Colonic mucosa (tissue), 4 donors: ENCODE measurements around the gene P2RY8. TPM values are rescaled to one million over a fixed set of nuclear protein-coding genes. Genes with fewer than 3 reads are reported as not detected.

Source experiments
- DNase-seq: peaks from one replicate; pipeline ENCODE4 v3.0.0-alpha.2; 2020
- H3K27ac ChIP-seq: fragments of 200-600 bp; one replicate; pipeline ENCODE4 v1.8.0; 2021
- H3K27me3 ChIP-seq: fragments of 200-600 bp; one replicate; pipeline ENCODE4 v1.8.0; 2021
- H3K36me3 ChIP-seq: fragments of 200-600 bp; one replicate; pipeline ENCODE4 v1.8.0; 2021
- H3K4me1 ChIP-seq: fragments of 200-600 bp; one replicate; pipeline ENCODE4 v1.8.0; 2021; ENCODE audit warnings: mild to moderate bottlenecking
- H3K4me3 ChIP-seq: fragments of 200-600 bp; one replicate; pipeline ENCODE4 v1.8.0; 2021
- H3K9ac ChIP-seq, 2 donors: one replicate each; pipeline ENCODE4 v1.7.0; 2013; ENCODE audit warnings: control low read depth in 2 of 2, low read depth in 2 of 2, low read length in 2 of 2
- H3K9me3 ChIP-seq: fragments of 200-600 bp; one replicate; pipeline ENCODE4 v1.8.0; 2021
- intact Hi-C: fragments of 100-400 bp; cut with DNase I; formaldehyde crosslinking; loops from one replicate; pipeline ENCODE4 v1.14.1; 2022
- total RNA-seq, 2 donors: library from RNA; stranded (reverse); fragmentation: NEBNext Ultra II Directional in 1 of 2; extraction: Animal tissue kit (Norgen Biotek cat#: 25700) in 1 of 2; gene quantifications; one replicate each; pipeline ENCODE4 v1.2.1, GENCODE V29; 2021
- TF ChIP-seq, protein P1 (sequence below): fragments of 200-600 bp; IDR thresholded peaks from one replicate; pipeline ENCODE4 v1.8.0; 2022; ENCODE audit warnings: antibody characterized with exemption, mild to moderate bottlenecking
- donor health status: healthy.
- donor health status: DM: no; HTN: no; CAD: no.
- donor health status: DM: no; HTN: no; CAD: no.

P2RY8 gene
- total RNA-seq, 2 donors from 2014 or later: 1.3 TPM

DNA sequence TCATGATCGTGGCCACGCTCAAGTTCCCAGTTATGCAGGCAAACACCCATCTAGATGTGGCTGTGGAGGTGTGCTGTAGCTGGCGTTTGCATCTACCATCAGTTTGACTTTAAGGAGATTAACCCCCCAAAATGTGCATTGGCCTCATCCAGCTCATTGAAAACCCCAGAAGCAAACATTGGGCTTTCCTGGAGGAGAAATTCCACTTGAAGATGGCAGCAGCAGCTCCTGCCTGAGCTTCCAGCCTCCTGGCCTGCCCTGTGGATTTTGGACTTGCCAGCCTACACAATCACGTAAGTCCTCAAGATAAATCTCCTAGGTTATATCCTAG, 114.9 kb downstream of the P2RY8 start:
- H3K9ac ChIP-seq: no peak overlapping the region
- H3K4me1 ChIP-seq: no peaks in the 10 kb centered on the region
- no peaks in the 10 kb centered on the region for H3K9me3 ChIP-seq
- TF ChIP-seq, protein P1, sequence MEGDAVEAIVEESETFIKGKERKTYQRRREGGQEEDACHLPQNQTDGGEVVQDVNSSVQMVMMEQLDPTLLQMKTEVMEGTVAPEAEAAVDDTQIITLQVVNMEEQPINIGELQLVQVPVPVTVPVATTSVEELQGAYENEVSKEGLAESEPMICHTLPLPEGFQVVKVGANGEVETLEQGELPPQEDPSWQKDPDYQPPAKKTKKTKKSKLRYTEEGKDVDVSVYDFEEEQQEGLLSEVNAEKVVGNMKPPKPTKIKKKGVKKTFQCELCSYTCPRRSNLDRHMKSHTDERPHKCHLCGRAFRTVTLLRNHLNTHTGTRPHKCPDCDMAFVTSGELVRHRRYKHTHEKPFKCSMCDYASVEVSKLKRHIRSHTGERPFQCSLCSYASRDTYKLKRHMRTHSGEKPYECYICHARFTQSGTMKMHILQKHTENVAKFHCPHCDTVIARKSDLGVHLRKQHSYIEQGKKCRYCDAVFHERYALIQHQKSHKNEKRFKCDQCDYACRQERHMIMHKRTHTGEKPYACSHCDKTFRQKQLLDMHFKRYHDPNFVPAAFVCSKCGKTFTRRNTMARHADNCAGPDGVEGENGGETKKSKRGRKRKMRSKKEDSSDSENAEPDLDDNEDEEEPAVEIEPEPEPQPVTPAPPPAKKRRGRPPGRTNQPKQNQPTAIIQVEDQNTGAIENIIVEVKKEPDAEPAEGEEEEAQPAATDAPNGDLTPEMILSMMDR: no peak
- no peak for DNase-seq
- H3K27me3 ChIP-seq: no peaks in the 10 kb centered on the region
- no peak overlapping the region for H3K27ac ChIP-seq
- intact Hi-C loops: no loop called here
- no peak overlapping the region for H3K4me3 ChIP-seq
- peaks cover 3% of the 10 kb centered on the region for H3K36me3 ChIP-seq

DNA sequence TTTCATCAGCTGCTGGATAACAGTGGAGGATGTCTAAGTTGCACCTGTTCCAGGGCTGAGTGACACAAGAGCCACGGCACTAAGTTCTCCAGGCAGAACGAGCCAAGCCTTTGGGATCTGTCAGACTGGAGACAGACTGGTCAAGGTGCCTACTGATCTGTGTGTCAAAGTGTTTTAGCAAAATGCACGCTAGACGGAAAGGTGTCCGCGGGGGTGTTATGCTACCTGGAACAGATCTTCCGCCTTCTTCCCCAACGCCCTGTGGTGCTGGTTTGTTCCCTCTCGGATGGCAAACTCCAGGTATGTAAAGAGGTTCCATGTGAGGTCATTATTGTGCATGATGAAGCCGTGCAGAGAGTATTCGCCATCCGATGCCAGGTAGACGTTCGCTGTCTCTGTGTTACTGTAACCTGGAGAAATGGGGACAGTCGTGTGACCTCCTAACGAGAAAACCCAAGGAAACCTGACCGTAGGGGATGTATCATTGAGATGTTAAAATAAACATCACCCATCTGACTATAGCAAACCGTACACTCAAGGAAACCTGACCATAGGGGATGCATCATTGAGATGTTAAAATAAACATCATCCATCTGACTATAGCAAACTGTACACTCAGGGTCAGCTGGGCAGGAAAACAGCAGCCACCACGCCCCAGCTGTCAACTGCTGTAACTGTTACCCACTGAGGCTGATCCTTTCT, 115.4 kb downstream of the P2RY8 start:
- H3K27ac ChIP-seq: no peak overlapping the region
- no peak overlapping the region for H3K9ac ChIP-seq
- no peaks in the 10 kb centered on the region for H3K27me3 ChIP-seq
- no peak for DNase-seq
- intact Hi-C loops: no loop called here
- no peaks in the 10 kb centered on the region for H3K4me1 ChIP-seq
- TF ChIP-seq, protein P1: no peak
- no peaks in the 10 kb centered on the region for H3K9me3 ChIP-seq
- no peak overlapping the region for H3K4me3 ChIP-seq
- H3K36me3 ChIP-seq: peaks cover 3% of the 10 kb centered on the region

DNA sequence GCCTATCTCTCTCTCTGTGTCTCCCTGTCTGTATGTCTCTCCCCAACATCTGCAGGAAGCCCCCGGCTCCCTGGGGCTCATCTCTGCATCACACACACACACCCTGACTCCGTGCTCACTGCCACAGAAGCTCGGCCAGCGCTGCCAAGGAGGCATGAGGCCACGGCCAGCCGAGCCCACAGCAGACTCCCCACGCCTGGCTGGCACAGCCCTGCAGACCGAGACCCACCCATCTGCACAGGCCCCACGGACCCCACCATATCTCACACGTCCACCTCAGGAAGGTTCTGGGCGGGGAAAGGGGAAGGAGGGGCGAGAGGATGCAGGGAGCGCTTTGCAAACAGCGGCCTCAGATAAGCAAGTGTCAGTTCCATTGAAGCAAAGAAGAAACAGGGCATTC, 116.6 kb downstream of the P2RY8 start:
- H3K4me1 ChIP-seq: no peaks in the 10 kb centered on the region
- H3K36me3 ChIP-seq: peaks cover under 1% of the 10 kb centered on the region
- H3K27me3 ChIP-seq: no peaks in the 10 kb centered on the region
- no peak overlapping the region for H3K4me3 ChIP-seq
- no peak overlapping the region for H3K27ac ChIP-seq
- intact Hi-C loops: no loop called here
- H3K9me3 ChIP-seq: no peaks in the 10 kb centered on the region
- DNase-seq: no peak
- H3K9ac ChIP-seq: no peak overlapping the region
- TF ChIP-seq, protein P1: no peak

DNA sequence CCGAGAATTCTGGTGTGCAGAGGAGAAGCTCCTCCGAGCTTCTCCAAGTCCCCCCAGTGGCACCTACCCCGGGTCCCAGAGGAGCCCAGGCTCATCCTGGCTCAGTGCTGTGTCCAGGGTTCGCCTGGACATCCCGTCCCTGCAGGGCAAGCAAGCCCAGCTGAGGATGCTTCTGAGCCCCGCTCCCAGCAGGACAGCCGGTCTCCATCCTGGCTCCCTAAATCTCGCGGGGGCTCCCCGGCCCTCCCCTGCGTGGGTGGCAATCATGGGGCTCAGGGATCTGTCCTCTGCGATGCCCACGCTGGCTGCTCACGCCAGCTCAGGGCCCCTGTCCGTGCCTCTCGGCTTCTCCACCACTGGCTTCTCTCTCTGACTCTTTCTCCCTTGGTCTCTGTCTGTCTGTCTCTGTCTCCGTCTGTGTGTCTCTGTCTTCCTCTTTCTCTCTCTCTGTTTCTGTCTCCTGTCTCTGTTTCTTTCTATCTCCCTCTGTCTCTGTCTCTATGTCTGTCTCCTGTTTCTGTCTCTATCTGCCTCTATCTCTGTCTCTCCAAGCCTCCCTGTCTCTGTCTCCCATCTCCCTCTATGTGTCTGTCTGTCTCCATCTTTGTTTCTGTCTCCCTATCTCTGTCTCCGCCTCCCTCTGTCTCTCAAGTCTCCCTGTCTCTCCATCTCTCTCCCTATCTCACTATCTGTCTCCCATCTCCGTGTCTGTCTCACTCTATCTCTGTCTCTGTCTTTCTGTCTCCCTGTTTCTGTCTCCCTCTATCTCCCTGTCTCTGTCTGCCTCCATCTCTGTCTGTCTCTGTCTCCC, 117.2 kb downstream of the P2RY8 start:
- H3K36me3 ChIP-seq: no peaks in the 10 kb centered on the region
- H3K27me3 ChIP-seq: no peaks in the 10 kb centered on the region
- H3K4me1 ChIP-seq: no peaks in the 10 kb centered on the region
- H3K9me3 ChIP-seq: no peaks in the 10 kb centered on the region
- no peak for DNase-seq
- no peak overlapping the region for H3K27ac ChIP-seq
- TF ChIP-seq, protein P1: no peak
- no peak overlapping the region for H3K4me3 ChIP-seq
- H3K9ac ChIP-seq: no peak overlapping the region
- intact Hi-C loops: no loop called here

DNA sequence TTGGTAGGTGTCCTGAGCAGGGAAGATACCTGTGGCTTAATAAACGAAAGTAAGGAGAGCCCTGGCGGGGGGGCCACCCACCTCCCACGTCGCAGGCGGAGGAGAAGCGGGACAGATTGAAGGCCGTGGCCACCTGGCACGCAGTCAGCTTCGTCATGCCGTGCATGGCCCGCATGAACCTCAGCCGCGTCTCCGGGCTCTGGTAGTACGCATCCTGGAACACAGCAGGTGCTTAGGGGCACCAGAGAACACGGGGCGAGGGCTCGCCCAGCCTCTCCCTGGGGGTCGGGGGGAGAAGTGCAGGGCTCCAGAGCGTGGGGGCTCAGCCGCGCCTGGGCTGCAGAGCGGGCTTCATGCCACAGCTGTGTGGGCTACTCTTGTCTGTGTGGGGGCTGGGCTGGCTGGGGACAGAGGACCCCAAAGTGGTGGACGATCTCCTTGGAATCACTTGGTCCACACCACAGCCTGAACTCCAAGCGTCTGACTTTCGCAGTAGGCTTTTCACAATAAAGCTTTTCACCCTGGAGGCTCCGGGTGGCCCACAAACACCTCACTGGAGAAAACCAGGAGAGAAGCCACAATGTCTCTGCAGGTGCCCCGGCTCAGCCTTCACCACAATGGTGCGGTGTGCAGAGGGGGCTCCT, 118.0 kb downstream of the P2RY8 start:
- no peak overlapping the region for H3K27ac ChIP-seq
- intact Hi-C loops: no loop called here
- H3K36me3 ChIP-seq: no peaks in the 10 kb centered on the region
- no peaks in the 10 kb centered on the region for H3K27me3 ChIP-seq
- no peak overlapping the region for H3K4me3 ChIP-seq
- H3K9me3 ChIP-seq: no peaks in the 10 kb centered on the region
- DNase-seq: no peak
- TF ChIP-seq, protein P1: no peak
- H3K9ac ChIP-seq: no peak overlapping the region
- H3K4me1 ChIP-seq: no peaks in the 10 kb centered on the region
